MG63 (cell line): ENCODE results near the gene NGEF. TPM values are rescaled to one million over a fixed set of nuclear protein-coding genes. Genes with fewer than 3 reads are reported as not detected.

ENCODE experiments used
- DNase-seq: peaks from one replicate; pipeline ENCODE4 v3.0.0-alpha.2; 2020
- H3K27me3 ChIP-seq: fragments of 250-450 bp; sonication (Bioruptor Pico); 2 replicates; pipeline ENCODE4 v1.5.1; 2020; ENCODE audit warnings: mild to moderate bottlenecking, moderate library complexity
- H3K36me3 ChIP-seq: fragments of 250-450 bp; sonication (Bioruptor Pico); 2 replicates; pipeline ENCODE4 v1.5.1; 2020; ENCODE audit warnings: mild to moderate bottlenecking, moderate library complexity
- H3K4me3 ChIP-seq: fragments of 250-450 bp; sonication (Bioruptor Pico); 2 replicates; pipeline ENCODE4 v1.5.1; 2020; ENCODE audit warnings: mild to moderate bottlenecking, moderate library complexity
- H3K9me3 ChIP-seq: fragments of 250-450 bp; sonication (Bioruptor Pico); 2 replicates; pipeline ENCODE4 v1.5.1; 2020; ENCODE audit warnings: mild to moderate bottlenecking, moderate library complexity
- total RNA-seq: library from RNA; depleted of rRNA; stranded (reverse); fragments of >200 nt; shearing (Covaris generic); gene quantifications from 2 replicates; pipeline ENCODE4 v1.2.3, GENCODE V29; 2014; ENCODE audit warnings: low replicate concordance

NGEF gene
- total RNA-seq, 1 experiment from 2014 or later = 26.1 TPM

DNA sequence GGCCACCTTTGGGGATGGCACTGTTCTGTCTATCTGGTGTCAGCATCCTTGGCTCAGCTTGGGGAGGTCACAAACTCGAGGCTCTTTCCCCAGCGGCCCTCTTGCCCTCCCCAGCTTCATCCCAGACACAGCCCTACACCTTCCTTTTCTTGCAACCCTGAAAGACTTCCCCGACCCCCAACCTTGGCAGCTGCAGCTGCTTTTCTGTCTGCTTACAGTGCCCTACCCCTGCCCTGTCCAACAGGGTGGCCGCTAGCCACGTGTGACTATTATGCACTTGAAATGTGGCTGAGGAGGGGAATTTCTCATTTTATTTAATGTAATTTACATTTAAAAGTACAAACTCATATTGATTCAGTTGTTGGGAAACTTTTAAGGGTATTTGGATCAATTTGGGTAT lies 41.3 kb downstream of the NGEF start:
- H3K36me3 ChIP-seq = no peaks in the 10 kb centered on the region
- H3K27me3 ChIP-seq = no peaks in the 10 kb centered on the region
- no peak for DNase-seq
- H3K4me3 ChIP-seq = no peak overlapping the region
- no peaks in the 10 kb centered on the region for H3K9me3 ChIP-seq

DNA sequence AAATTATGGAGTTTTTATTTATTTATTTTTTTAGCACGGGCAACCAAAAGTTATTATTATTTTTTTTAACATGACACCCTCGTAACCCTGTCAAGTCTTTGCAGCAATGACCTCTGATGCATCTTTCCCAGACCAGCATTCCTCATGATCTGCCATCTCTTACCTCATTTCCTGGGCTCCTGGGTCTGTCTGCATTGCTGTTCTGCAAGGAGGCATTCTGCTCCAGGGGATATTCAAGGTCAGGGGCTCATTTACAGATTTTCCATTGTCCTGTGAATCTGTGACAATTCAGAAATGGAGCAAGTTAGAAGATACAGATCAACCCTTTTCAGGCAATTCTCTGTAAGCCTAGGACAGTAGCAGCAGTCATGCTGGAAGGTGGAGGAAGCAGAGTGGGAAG lies 43.0 kb downstream of the NGEF start:
- H3K27me3 ChIP-seq = no peaks in the 10 kb centered on the region
- no peak overlapping the region for H3K4me3 ChIP-seq
- H3K36me3 ChIP-seq = no peaks in the 10 kb centered on the region
- no peaks in the 10 kb centered on the region; the same call in 1 of the 2 replicates for H3K9me3 ChIP-seq
- DNase-seq = no peak

DNA sequence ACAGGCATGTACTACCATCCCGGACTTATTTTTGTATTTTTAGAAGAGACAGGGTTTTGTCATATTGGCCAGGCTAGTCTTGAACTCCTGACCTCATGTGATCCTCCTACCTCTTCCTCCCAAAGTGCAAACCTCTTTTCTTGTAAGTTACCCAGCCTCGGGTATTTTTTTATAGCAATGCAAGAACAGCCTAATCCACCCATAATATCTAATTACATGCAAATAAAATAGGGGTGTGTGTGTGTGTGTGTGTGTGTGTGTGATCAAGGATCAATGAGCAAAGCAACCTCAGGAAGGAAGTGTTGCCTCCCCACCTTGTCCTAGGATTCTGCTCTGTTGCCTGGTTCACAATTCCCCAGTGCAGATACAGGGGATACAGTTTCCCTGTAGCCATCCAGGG lies 45.6 kb downstream of the NGEF start:
- DNase-seq = no peak
- no peaks in the 10 kb centered on the region for H3K27me3 ChIP-seq
- H3K36me3 ChIP-seq = no peaks in the 10 kb centered on the region
- H3K9me3 ChIP-seq = peaks cover 4% of the 10 kb centered on the region; the same call in 1 of the 2 replicates
- no peak overlapping the region for H3K4me3 ChIP-seq

DNA sequence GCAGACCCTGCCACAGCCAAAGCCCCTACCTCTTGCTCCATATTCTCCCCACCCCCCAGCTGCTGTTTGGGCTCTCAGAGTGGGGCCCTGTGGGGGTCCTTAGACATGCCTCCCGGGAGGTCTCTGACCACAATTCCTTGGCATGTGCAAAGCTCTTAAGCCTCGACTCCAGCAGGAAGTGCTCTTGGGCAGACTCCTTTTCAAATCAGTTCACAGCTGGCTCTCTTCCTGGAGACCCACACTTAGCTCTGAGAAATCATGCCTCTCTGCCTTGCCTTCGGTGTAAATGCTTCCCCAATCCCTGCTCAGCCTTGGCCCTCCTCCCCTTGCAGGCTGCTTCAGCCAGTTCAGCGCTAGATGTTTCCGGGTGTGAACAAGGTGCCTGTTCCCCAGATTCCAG lies 46.9 kb downstream of the NGEF start:
- DNase-seq = no peak
- H3K27me3 ChIP-seq = no peaks in the 10 kb centered on the region
- H3K36me3 ChIP-seq = no peaks in the 10 kb centered on the region
- H3K9me3 ChIP-seq = peaks cover 4% of the 10 kb centered on the region
- no peak overlapping the region for H3K4me3 ChIP-seq

DNA sequence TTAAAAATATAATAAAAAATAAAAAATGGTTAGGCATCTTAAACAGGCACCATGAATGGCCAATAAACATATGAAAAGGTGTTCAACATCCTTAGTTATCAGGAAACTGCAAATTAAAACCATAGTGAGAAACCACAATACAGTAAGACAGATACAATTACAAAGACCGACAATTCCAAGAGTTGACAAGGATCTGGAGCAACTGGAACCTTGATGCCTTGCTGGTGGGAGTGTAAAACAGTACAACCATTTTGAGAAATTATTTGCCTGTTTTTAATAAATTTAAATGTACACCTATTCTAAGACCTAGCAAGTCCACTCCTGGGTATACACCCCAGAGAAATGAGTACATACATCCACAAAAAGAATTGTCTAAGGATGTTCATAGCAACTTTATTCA lies 49.1 kb downstream of the NGEF start:
- Histone ChIP-seq H3K27me3 (no peaks in the 10 kb centered on the region), H3K4me3 (no peak overlapping the region), H3K9me3 (peaks cover 4% of the 10 kb centered on the region), H3K36me3 (no peaks in the 10 kb centered on the region)
- DNase-seq = no peak

DNA sequence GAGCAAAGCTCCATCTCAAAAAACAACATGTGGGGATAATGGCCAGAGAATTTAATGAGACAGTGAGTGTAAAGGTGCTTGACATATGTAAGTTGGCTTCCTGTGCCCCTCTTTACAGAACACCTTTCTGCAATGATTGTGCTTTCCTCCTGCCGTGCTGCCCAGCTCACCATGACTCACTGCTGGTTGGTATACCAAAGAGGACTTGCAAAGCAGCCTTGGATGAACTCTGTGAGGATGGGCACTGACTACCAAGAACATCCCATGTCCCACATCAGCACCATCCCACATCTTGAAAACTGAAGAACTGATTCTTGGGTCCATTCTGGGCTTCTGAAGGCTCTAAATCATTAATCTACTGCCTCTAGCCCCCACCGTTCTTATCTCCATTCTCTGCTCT lies 52.2 kb downstream of the NGEF start:
- H3K36me3 ChIP-seq = no peaks in the 10 kb centered on the region
- peaks cover 4% of the 10 kb centered on the region for H3K9me3 ChIP-seq
- peak; percentile 49 for DNase-seq
- H3K27me3 ChIP-seq = no peaks in the 10 kb centered on the region
- no peak overlapping the region for H3K4me3 ChIP-seq

DNA sequence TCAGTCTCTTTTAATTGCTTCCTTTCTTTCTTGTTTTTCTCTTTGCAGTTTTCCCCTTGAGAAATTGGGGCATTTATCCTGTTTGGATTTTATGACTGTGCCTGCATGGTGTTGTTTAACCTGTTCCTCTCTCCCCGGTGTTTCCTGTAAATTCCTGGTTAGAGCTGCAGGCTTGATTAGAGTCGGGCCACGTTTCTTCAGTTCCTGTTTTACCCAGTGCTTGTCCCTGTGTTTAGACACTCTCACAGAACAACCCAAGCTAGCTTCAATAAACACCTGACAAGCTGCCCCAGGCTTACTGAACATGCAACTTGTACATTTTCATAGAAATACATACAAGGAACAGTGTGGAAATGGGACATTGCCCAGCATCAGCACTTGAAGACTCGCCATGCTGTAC lies 53.9 kb downstream of the NGEF start:
- Histone ChIP-seq H3K36me3 (no peaks in the 10 kb centered on the region), H3K4me3 (no peak overlapping the region), H3K27me3 (no peaks in the 10 kb centered on the region), H3K9me3 (peaks cover 4% of the 10 kb centered on the region)
- DNase-seq = no peak

DNA sequence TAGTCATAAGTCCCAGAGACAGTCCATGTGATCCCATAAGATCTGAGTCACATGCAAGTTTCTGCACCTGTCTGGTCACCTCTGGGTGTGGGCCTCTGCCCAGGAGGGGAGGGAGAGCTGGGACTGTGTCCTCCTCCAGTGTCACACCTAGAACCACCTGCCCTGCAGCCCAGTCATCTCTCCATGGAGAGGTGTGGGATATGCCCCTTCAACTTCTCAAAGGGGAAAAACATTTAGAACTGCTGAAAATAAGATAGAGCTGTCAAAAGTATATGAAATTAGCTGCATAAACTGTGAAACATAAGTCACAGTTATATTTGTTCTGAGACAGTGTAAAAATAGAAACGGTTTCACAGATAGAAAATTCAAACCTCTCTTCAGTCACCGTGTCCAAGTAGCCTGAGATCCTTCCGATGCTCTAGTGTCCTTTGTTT lies 55.4 kb downstream of the NGEF start:
- Histone ChIP-seq H3K36me3 (no peaks in the 10 kb centered on the region), H3K27me3 (no peaks in the 10 kb centered on the region), H3K9me3 (no peaks in the 10 kb centered on the region; the same call in 1 of the 2 replicates), H3K4me3 (no peak overlapping the region)
- DNase-seq = no peak

DNA sequence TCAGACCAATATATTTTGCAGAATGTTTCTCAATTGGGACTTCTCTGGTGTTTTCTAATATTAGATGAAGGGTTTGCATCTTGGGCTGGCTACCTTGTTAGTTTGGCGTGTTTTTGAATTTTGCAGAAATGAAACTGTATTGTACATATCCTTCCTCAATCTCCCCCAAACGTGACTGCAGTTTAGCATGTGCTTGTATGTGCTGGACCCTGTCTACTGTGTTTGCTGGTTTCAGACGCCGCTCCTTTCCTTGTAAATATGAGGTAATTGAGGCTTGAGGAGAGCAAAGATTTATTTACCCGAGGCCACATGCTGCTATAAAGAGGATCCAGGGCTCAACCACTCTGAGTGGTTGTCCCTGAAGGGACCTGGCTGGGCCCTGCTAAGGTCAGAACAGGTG lies 57.2 kb downstream of the NGEF start:
- Histone ChIP-seq H3K27me3 (no peaks in the 10 kb centered on the region), H3K9me3 (no peaks in the 10 kb centered on the region), H3K36me3 (no peaks in the 10 kb centered on the region), H3K4me3 (no peak overlapping the region)
- no peak for DNase-seq

DNA sequence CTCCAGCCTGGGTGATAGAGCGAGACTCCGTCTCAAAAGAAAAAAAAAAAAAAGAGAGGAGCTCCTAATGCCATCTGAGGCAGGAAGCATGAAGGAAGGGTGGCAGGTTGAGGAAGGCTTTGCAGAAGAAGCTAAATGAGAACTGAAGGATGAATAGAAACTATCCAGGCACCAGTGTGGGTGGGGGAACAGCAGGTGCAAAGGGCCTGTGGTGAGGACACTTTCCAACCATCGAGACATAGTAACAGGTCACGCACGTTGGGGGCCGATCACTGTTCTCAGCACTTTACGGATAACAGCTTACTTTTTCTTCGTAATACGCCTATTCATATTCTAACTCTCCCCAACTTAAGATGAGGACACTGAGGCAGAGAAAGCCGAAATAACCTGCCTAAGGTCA lies 58.4 kb downstream of the NGEF start:
- no peak for DNase-seq
- no peak overlapping the region for H3K4me3 ChIP-seq
- H3K36me3 ChIP-seq = no peaks in the 10 kb centered on the region
- H3K9me3 ChIP-seq = no peaks in the 10 kb centered on the region
- H3K27me3 ChIP-seq = no peaks in the 10 kb centered on the region

DNA sequence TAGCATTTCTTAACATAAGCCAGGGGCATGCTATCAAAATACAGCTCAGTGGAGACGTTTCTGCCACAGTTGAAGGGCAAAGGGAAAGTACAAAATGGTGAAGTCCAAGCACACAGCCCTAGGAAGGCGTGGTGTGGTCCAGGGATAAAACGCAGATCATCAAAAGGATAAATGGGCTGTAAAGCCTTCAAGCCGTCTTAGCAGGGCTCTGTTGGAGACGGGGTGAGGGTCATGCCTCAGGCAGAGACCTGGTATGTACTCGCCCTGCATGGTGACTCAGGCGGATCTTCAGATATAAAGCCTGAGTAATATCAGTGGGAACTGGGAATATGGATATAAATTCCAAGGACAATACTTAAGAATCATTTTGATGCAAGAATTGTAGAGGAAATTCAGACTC lies 61.2 kb downstream of the NGEF start:
- H3K36me3 ChIP-seq = no peaks in the 10 kb centered on the region
- no peaks in the 10 kb centered on the region for H3K27me3 ChIP-seq
- H3K4me3 ChIP-seq = no peak overlapping the region
- H3K9me3 ChIP-seq = no peaks in the 10 kb centered on the region
- DNase-seq = peak; percentile 42

DNA sequence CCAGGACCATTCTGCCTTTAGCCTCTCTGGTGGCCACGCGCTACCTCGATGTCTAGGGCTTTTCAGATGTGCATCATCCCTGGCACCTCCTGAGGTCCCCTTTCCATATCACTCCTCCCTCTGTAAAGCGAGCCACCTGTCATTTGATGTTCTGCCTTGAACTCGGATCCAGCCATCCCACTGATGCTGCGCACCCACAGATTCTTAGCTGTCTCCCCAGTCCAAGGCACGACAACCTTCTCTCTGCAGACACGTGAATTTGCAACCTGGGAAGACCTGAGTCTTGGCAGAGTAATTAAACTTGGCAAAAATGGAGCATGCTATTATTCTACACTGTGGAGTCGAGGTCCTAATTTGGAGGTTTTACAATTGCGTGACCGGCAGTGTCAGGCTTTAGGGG lies 61.9 kb downstream of the NGEF start:
- H3K27me3 ChIP-seq = no peaks in the 10 kb centered on the region
- H3K4me3 ChIP-seq = no peak overlapping the region
- no peaks in the 10 kb centered on the region for H3K36me3 ChIP-seq
- no peaks in the 10 kb centered on the region for H3K9me3 ChIP-seq
- no peak for DNase-seq

DNA sequence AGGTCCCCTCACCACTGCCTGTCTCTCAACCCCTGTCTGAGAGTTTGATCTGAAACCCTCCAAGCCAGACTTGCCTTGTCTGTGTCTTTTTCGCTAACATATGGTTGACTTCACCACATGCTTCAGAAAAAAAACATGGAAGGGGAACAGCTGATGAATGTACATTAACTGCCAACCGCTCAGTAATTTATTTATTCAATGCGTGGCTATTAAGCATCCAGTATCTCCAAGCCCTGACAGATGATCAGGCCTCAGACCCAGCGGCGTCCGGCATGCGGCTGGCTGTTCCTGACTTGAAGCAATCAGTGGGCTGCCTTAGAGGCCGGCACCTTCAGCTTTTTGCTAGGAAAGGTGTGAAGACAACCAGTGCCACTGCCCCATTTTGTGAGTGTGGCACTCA lies 62.3 kb downstream of the NGEF start:
- no peak overlapping the region for H3K4me3 ChIP-seq
- no peaks in the 10 kb centered on the region for H3K9me3 ChIP-seq
- H3K27me3 ChIP-seq = no peaks in the 10 kb centered on the region
- no peaks in the 10 kb centered on the region for H3K36me3 ChIP-seq
- no peak for DNase-seq

DNA sequence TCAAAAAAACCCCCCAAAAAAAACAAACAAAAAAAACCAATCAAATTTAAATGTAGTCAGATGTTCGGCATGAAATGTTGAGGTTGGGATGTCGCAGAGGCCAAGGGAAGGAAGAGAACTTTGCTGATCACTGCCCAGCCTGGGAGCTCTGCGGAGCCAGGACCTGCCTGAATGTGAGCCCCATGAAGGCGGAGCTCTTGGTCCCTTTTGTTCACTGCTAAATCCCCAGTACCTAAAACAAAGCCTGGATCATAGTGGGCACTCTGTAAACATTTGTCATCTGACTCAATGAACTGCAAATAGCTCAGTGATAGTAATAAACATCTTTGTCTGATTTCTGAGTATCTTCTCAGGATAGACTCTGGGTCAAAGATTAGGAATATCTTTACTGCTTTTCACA lies 64.0 kb downstream of the NGEF start:
- DNase-seq = no peak
- H3K27me3 ChIP-seq = no peaks in the 10 kb centered on the region
- no peak overlapping the region for H3K4me3 ChIP-seq
- no peaks in the 10 kb centered on the region for H3K9me3 ChIP-seq
- no peaks in the 10 kb centered on the region for H3K36me3 ChIP-seq

DNA sequence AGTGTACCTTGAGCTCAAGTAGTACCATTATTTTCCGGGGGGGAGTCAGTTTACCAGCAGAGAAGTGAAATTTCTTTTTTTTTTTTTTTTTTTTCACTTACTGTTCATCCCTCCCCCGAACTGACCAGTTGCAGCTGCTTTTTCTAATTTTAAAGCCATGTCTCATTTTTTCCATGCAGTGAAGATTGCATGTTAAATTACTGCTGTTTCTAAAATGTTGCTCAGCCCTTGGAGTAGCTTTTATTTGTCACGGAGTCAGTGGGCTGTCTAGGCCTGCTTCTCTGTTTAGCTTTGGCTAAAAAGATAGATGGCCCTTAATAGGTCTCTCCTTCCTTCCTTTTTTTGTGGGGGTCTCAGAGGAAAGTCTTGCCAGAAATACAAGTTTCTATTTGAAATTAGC lies 70.2 kb downstream of the NGEF start:
- no peak overlapping the region for H3K4me3 ChIP-seq
- H3K27me3 ChIP-seq = no peaks in the 10 kb centered on the region
- no peak for DNase-seq

DNA sequence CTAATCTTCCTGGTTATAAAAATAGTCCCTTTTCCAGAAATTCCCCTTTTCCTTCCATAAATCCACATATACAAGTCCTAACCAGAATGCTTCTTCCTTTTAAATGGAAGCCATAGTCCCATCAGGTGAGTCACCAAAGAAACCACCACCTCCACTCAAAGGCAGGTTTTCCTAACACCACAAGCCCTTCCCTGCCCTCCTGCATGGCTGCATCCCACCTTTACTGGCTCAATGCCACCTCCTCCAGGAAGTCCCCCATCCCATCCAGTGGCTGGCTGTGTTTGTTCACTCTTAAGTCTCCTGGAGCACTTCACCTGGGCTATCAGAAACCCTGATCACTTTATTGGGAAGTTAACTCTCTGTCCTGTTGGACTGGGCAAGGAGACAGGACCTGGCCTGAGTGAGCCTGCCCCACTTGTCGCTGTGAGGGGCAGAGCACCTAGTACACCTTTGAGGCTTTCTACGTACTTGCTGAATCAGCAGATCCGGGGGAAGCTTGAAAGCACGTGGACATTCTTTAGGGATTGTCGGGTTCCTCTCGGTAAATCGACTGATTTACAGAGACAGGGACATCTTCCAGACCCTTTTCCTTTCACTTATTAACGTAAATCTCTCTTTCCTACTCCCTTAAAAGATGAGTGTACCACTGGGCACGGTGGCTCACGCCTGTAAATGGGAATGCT lies 71.0 kb downstream of the NGEF start:
- no peaks in the 10 kb centered on the region for H3K36me3 ChIP-seq
- H3K9me3 ChIP-seq = peaks cover 5% of the 10 kb centered on the region
- no peak for DNase-seq
- H3K4me3 ChIP-seq = no peak overlapping the region
- no peaks in the 10 kb centered on the region for H3K27me3 ChIP-seq

More for the DNA sequence above, 70.2 kb downstream of the NGEF start:
- Histone ChIP-seq H3K36me3 (no peaks in the 10 kb centered on the region), H3K9me3 (peaks cover 5% of the 10 kb centered on the region)

DNA sequence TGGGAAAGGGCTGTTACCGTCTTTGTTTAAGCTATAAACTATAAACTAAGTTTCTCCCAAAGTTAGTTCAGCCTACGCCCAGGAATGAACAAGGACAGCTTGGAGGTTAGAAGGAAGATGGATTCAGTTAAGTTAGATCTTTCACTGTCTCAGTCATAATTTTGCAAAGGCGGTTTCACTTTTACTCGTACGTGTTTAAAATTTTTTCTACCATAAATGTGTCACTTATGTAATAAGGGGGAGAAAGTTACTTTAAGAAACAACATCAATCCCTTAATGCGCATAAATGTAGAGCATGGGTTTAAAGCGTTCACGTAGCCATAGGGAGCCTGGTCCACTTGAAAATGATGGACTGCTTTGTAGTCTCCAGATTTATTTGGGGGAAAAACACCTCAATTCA lies 71.7 kb downstream of the NGEF start:
- no peaks in the 10 kb centered on the region for H3K36me3 ChIP-seq
- H3K9me3 ChIP-seq = peaks cover 5% of the 10 kb centered on the region
- H3K27me3 ChIP-seq = no peaks in the 10 kb centered on the region
- no peak for DNase-seq
- no peak overlapping the region for H3K4me3 ChIP-seq

DNA sequence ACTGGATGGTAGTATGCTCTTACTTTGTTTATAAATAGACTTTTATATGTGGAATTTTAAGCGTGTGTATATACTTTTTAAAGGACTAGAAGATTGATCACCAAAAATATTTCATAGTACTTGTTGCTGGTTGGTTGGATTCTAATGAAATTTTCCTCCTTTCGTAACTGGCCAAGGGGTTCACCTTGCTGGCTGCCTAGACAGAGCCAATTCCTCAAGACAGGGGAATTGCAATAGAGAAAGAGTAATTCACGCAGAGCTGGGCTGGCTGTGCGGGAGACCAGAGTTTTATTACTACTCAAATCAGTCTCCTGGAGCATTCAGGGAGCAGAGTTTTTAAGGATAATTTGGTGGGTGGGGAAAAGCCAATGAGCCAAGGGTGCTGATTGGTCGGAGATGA lies 72.3 kb downstream of the NGEF start:
- DNase-seq = no peak
- no peaks in the 10 kb centered on the region for H3K27me3 ChIP-seq
- H3K9me3 ChIP-seq = peaks cover 5% of the 10 kb centered on the region
- no peak overlapping the region for H3K4me3 ChIP-seq
- H3K36me3 ChIP-seq = no peaks in the 10 kb centered on the region
